Measurements from ENCODE around the gene MRPL58.
"Not testable (repeated sequence)": the region's sequence is repeated elsewhere in the genome, so short reads cannot be mapped to it uniquely, and the experiment has no call there.

Gene MRPL58

GRCh38 chr17:75012346-75013091 is at the start of gene MRPL58:
MRPL58 (plus strand) TSS chr17:75012670; CDS start chr17:75012687, 17 bp downstream.
- peak; percentile 86 for DNase-seq

GRCh38 chr17:74963656-74964055 is 48.8 kb upstream of the MRPL58 start:
- DNase-seq = no peak

DNA sequence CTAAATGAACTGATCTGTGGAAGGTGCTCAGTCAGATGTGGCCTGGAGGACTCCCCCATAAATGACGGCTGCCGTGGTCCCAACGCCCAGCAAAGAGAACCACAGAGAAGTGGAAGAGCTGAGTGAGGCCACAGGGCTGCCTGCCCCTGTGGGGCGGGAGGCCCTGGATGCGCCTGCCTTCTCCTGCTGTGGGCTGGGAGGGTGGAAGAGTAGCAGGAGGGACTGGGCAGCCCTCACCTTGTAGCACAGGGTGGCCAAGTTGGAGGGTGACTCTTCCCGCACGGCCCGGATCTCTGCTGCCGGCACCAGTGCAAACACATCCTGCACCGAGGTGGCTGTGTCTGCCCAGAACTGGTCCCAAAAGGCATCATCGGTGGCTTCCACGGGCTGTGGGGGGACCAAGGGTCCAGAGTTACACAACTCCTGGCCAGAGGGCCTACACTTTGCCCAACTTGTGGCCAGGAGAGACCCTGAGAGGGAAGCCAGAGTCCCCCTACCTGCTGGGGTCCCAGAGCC is 48.2 kb upstream of the MRPL58 start:
- DNase-seq = no peak

DNA sequence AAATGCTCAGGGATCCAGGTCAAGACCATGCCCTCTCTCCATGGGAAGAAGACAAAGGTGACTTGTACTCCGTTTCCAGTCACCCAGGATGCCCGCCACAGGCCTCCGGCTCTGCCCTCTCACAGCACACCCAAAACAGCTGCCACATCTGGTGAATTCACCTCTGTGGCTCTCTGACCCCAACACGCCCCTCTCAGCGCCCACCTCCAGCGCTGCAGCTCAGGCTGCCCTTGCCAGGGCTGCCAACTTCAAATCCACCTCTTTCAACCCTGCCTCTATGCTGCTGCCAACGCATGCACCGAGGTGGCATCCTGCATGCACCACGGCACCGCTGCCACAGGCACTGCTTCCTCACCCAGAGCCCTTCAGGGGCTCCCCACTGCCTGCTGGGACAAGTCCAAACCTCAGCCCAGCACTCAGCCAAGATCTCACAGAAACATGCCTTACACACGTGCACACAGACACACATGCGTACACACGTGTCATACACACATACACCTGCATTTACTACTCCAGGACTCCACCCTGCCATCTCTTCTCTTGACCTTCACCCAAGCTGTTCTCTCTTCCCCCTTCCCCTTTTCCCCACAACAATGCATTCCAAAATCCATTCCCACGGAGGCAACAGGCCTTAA is 47.4 kb upstream of the MRPL58 start:
- no peak for DNase-seq

DNA sequence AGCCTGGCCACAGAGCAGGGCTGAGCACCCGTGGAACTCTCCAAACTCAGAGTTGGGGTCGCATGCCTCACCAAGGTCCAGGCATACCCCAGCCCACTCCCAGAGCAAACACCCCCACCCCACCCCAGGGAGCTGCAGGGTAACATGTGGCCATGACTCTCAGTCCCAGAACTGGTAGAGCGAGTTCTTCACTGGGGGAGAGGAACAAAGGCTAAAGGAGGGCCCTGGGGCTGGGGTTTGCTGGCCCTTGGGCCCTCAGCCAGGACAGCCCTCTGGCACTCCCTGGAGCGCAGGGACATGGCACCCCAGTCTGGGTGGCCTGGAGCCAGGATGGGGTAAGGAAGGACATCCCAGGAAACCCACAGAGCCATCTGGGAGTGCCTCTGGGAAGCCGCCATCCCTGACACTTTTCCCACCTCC is 44.1 kb upstream of the MRPL58 start:
- DNase-seq = no peak

GRCh38 chr17:74969501-74969900 is 43.0 kb upstream of the MRPL58 start:
- not testable (repeated sequence) for DNase-seq

- DNase-seq = no peak
These were observed 42.1 kb upstream of the MRPL58 start for GRCh38 chr17:74970395-74970794.

GRCh38 chr17:74971069-74971841 is 41.2 kb upstream of the MRPL58 start:
- DNase-seq = no peak

- no peak for DNase-seq
These were observed 40.7 kb upstream of the MRPL58 start for GRCh38 chr17:74971842-74972106.

DNA sequence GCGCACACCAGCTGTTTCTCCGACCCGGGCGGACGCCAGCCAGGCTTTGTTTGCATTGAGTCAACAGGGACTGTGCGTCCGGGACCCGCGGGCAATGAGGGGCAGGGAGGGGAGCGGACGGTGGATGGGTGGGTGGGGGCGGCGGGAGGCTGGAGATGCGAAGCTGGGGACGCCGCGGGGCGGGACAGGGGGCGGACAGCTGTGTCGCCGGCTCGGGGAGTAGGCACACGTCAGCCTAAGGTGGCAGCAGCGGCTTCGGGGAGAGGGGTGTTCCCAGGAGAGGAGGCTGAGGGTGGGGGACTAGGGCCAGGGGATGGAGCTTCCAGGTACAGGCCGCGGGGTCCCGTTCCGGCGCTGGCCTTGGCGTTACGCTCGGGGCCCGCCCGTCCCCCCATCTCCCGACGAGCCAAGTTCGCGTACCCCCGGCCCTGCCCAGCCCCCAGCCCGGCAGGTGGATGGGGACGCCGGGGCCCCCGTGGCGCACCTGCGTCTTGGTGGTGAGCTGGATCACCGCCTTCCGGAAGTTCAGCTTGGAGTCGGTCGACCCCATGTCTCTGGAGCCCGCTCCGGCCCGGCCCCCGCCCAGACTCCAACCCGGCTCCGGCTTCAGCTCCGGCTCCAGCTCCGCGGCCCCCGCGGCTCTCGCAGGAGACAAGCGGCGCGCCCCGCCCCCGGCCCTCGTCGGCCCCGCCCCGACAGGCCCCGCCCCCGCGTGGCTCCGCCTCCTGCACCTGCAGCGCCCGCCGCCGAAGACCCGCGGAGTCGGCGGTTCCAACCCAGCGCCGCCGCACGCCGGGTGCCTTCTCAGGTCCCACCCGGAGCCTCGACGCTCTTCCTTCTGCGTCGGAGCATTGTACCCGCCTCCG is 40.1 kb upstream of the MRPL58 start, which contains the start of gene HID1:
TSS of gene HID1 (minus strand) at position 653 of the 866 bp plus-strand sequence. CDS start at position 550, 103 bp downstream.
- peak; percentile 85 for DNase-seq

GRCh38 chr17:74972973-74973328 is 39.5 kb upstream of the MRPL58 start:
- no peak for DNase-seq

GRCh38 chr17:74975943-74976342 is 36.5 kb upstream of the MRPL58 start:
- no peak for DNase-seq

- DNase-seq = no peak
These were observed 34.7 kb upstream of the MRPL58 start for GRCh38 chr17:74977802-74978201.

DNA sequence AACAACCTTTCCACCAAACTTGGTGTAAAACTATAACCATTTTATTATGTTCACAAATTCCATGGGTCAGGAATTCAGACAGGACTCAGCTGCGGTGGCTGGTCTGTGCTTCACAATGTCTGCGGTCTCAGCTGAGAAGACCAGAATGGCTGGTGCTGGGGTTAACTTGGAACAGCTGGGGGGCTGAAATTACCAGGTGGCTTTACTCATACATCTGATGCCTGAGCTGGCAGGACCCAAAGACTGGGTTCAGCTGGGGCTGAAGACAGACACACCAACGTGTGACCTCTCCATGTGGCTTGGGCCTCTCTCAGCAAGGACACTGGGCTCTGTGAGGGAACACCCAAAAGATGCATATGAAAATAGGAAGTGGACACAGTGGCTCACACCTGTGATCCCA is 34.2 kb upstream of the MRPL58 start:
- no peak for DNase-seq

- DNase-seq = no peak
These were observed 32.9 kb upstream of the MRPL58 start for GRCh38 chr17:74979408-74980146.

DNA sequence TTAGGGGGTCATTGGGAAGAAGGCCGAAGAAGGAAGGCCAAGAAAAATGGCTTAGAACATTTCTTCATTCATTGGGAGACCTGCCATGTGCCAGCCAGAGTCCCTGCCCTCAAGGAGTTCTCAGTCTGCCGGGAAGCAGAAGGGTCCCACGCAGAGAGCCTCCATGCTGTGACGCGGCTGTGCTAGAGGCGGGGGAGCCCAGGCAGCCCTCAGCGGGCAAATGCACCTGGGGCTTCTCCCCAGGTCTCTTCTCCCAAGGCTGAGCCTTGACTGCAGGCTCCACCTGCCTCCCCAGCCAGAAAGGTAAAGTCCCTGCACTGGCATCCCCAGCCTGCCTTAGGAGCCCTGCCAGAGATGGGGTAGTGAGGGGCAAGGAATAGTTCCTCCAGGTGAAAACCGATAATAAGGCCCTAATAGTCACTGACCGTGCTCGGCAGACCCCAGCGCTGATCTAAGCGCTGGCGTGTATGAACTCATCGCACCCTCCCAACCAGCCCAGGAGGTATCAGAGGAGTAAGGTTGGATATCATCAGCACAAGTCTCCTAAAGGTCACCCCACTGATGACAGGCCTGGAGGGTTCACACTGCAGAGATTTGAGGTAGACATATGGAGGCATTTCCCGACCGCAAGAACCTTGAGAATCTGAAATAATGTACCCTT is 31.0 kb upstream of the MRPL58 start:
- no peak for DNase-seq

GRCh38 chr17:74981979-74982662 is 30.3 kb upstream of the MRPL58 start:
- peak; percentile 85 for DNase-seq

DNA sequence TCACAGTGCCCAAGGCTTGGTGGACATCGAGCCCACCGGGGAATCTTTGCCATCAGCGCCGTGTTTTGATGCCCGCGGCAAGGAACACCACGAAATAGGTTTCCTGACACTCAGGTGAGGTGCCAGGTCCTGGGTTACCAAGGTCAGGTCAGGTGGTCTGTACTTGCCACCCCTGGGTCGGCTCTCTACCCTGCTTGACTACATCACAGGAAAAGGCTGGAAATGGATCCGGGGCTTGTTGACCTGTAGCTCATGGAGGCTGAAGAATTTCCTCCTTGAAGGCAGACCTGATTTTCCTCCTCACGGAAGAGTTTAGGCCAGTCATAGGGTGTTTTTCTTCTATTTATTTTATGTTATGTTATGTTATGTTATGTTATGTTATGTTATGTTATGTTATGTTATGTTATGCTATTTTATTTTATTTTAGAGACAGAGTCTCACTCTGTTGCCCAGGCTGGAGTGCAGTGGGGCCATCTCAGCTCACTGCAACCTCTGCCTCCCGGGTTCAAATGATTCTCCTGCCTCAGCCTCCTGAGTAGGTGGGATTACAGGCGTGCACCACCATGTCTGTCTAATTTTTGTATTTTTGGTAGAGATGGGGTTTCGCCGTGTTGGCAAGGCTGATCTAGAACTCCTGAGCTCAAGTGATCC is 29.7 kb upstream of the MRPL58 start:
- DNase-seq = peak; percentile 20

DNA sequence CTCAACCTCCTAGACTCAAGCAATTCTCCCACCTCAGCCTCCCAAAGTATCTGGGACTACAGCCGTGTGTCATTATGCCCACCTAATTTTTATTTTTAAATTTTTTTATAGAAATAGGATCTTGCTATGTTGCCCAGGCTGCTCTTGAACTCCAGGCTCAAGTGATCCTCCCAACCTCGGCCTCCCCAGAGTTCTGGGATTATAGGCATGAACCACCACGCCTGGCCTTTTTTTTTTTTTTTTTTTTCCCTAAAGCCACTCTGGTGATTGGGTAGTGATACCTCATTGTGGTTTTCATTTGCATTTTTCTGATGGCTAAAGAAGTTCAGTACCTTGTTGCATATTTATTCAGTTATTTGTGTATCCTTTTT is 26.3 kb upstream of the MRPL58 start:
- DNase-seq = no peak

DNA sequence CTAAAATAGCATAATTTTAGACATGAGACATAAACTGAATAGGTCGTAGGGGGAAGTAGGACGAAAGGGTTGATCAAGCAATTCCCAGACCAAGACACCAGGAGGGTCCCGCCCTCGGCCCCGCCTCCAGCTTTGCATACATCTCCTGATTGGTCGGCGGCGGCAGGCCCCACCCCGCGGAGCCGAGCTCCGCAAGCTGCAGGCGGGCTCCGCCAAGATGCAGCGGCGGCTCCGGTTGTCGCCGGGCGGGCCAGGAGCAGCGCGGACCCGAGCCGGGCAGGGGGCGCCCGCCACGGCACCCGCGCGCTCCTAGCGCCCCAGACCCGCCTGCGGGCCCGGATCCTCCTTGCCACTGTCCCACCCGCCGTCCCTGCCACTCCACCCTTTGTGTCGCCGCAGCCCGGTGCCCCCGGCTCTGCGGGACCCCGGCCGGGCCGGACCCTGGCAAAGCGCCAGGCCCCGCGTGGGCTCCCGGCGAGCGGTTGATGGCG is 25.0 kb upstream of the MRPL58 start, which contains the start of gene CDR2L:
TSS of gene CDR2L (plus strand) at position 215 of the 491 bp plus-strand sequence. CDS start 412 bp downstream, outside the sequence.
- DNase-seq = peak; percentile 92
